Astrocyte (in vitro differentiated cells and primary cell): ENCODE data around the gene PBX3.

ENCODE experiments used
- CTCF ChIP-seq: IDR thresholded peaks from 2 replicates; pipeline ENCODE4 v1.5.1; 2011; ENCODE audit warnings: low read depth, mild to moderate bottlenecking, inconsistent platforms, low read length, moderate library complexity; ENCODE audit not compliant: insufficient read depth
- EZH2 ChIP-seq: IDR thresholded peaks from 2 replicates; pipeline ENCODE4 v1.6.1; 2012; ENCODE audit warnings: mild to moderate bottlenecking, low read length, inconsistent platforms; ENCODE audit not compliant: insufficient read depth

- TF ChIP-seq CTCF (no peak), EZH2 (no peak)
These were observed 138.3 kb downstream of the PBX3 start for GRCh38 chr9:125885405-125886034.
